HCT116 (cell line): ENCODE measurements around the gene MIA2. TPM values are rescaled to one million over a fixed set of nuclear protein-coding genes. Genes with fewer than 3 reads are reported as not detected.

ENCODE experiments used
- ATAC-seq: fragments of 200-7000 bp; cut with Tn5 transposase; 2 replicates; pipeline ENCODE4 v1.9.1; 2020; ENCODE audit warnings: mild to moderate bottlenecking, moderate library complexity
- BruUV-seq: library from RNA; stranded (reverse); fragments of 400-500 nt; replicated peaks from 2 replicates; lab custom pipeline; 2021; lab: Mats Ljungman, UMichigan
- CTCF ChIA-PET: fragments of 300-600 bp; sonication (Branson Sonifier 250); formaldehyde crosslinking; loops from one replicate; lab custom pipeline; 2021; ENCODE audit warnings: antibody characterized with exemption; lab: Charles Lee
- POLR2A ChIA-PET: fragments of 300-600, 350-600 bp; sonication (Branson Sonifier 250); formaldehyde crosslinking; loops from one replicate; lab custom pipeline; 2021; ENCODE audit warnings: antibody characterized with exemption; lab: Charles Lee
- RAD21 ChIA-PET, 2 experiments: fragments of 300-600 bp; sonication (Branson Sonifier 250); formaldehyde crosslinking; loops; one replicate each; lab custom pipeline; 2023; ENCODE audit warnings: low total read pairs in 2 of 2; ENCODE audit not compliant: uncharacterized antibody in 2 of 2, unreplicated experiment in 2 of 2, low non-redundant PET in 1 of 2; lab: Charles Lee
- DNase-seq: peaks from one replicate; pipeline ENCODE4 v3.0.0-alpha.2; 2010; ENCODE audit warnings: low read depth, low spot score
- H2AFZ ChIP-seq: fragments of 200-600 bp; shearing (Covaris generic), sonication (generic); 2 replicates; pipeline ENCODE4 v1.6.1; 2017; ENCODE audit warnings: low read depth, mixed run types, mixed read lengths, antibody characterized with exemption, low read length; ENCODE audit not compliant: poor library complexity, severe bottlenecking
- H3K27ac ChIP-seq: 2 replicates; pipeline ENCODE4 v1.5.1; 2012; ENCODE audit warnings: low read depth, low read length
- H3K27me3 ChIP-seq: fragments of 200-600 bp; sonication (generic); 2 replicates; pipeline ENCODE4 v1.6.1; 2016; ENCODE audit warnings: mixed run types, low read length, mixed read lengths; ENCODE audit not compliant: insufficient read depth
- H3K36me3 ChIP-seq, 2 experiments: fragments of 200-500 bp in 1 of 2; fragments of 200-600 bp in 1 of 2; sonication (Bioruptor generic) in 1 of 2; sonication (generic) in 1 of 2; 2 replicates each; pipeline versions ENCODE4 v1.5.1 to v1.6.1; 2014 to 2016; ENCODE audit warnings: low read length in 2 of 2, inconsistent platforms in 1 of 2, mixed read lengths in 1 of 2, mixed run types in 1 of 2; ENCODE audit not compliant: insufficient read depth in 2 of 2, control insufficient read depth in 1 of 2
- H3K4me1 ChIP-seq, 2 experiments: fragments of 200-600 bp in 1 of 2; sonication (generic) in 1 of 2; 2 replicates each; pipeline versions ENCODE4 v1.5.1 to v1.6.1; 2012 to 2017; ENCODE audit warnings: low read length in 2 of 2, inconsistent platforms in 1 of 2, mild to moderate bottlenecking in 1 of 2, mixed read lengths in 1 of 2, mixed run types in 1 of 2, moderate library complexity in 1 of 2; ENCODE audit not compliant: insufficient read depth in 2 of 2, control insufficient read depth in 1 of 2
- H3K4me2 ChIP-seq: fragments of 200-600 bp; sonication (generic); 2 replicates; pipeline ENCODE4 v1.6.1; 2017; ENCODE audit warnings: mixed run types, low read length, mixed read lengths
- H3K4me3 ChIP-seq, 2 experiments: fragments of 200-600 bp in 1 of 2; sonication (generic) in 1 of 2; replicated peaks in 1 of 2; 2 replicates each; pipeline ENCODE4 v1.5.1; 2011 to 2016; ENCODE audit warnings: low read length in 2 of 2, control low read depth in 1 of 2, low read depth in 1 of 2, mild to moderate bottlenecking in 1 of 2, mixed read lengths in 1 of 2, mixed run types in 1 of 2
- H3K79me2 ChIP-seq: fragments of 200-600 bp; sonication (generic); 2 replicates; pipeline ENCODE4 v1.6.1; 2017; ENCODE audit warnings: mild to moderate bottlenecking, mixed run types, low read length, moderate library complexity, mixed read lengths; ENCODE audit not compliant: insufficient read depth
- H3K9ac ChIP-seq: fragments of 200-600 bp; sonication (generic); 2 replicates; pipeline ENCODE4 v1.6.1; 2016; ENCODE audit warnings: low read length, mixed read lengths
- H3K9me2 ChIP-seq: fragments of 200-600 bp; sonication (generic), shearing (Covaris generic); 2 replicates; pipeline ENCODE4 v1.6.1; 2017; ENCODE audit warnings: mixed run types, mild to moderate bottlenecking, moderate library complexity; ENCODE audit not compliant: insufficient read depth
- H3K9me3 ChIP-seq, 2 experiments: fragments of 200-500 bp in 1 of 2; fragments of 200-600 bp in 1 of 2; sonication (Bioruptor generic) in 1 of 2; sonication (generic) in 1 of 2; 2 replicates each; pipeline ENCODE4 v1.6.1; 2014 to 2017; ENCODE audit warnings: low read length in 2 of 2, mixed read lengths in 2 of 2, inconsistent platforms in 1 of 2, low read depth in 1 of 2, mild to moderate bottlenecking in 1 of 2, mixed run types in 1 of 2, moderate library complexity in 1 of 2; ENCODE audit not compliant: control insufficient read depth in 1 of 2, insufficient read depth in 1 of 2
- H4K20me1 ChIP-seq: fragments of 200-600 bp; sonication (generic), shearing (Covaris generic); 2 replicates; pipeline ENCODE4 v1.6.1; 2017; ENCODE audit warnings: mixed run types, mild to moderate bottlenecking, moderate library complexity; ENCODE audit not compliant: insufficient read depth
- CBX3 ChIP-seq: IDR thresholded peaks from 2 replicates; pipeline ENCODE4 v1.6.1; 2012; ENCODE audit warnings: low read depth
- CEBPB ChIP-seq: IDR thresholded peaks from 2 replicates; pipeline ENCODE4 v1.6.1; 2012; ENCODE audit warnings: low read depth
- ELF1 ChIP-seq: IDR thresholded peaks from 2 replicates; pipeline ENCODE4 v1.6.1; 2012; ENCODE audit warnings: low read depth, borderline replicate concordance
- EZH2 ChIP-seq: fragments of 200-600 bp; sonication (generic); IDR thresholded peaks from 2 replicates; pipeline ENCODE4 v1.6.1; 2017; ENCODE audit warnings: antibody characterized with exemption, mixed run types
- EZH2phosphoT487 ChIP-seq: fragments of 200-600 bp; IDR thresholded peaks from 2 replicates; pipeline ENCODE4 v1.6.1; 2018; ENCODE audit warnings: antibody characterized with exemption, borderline replicate concordance
- FOSL1 ChIP-seq: IDR thresholded peaks from 2 replicates; pipeline ENCODE4 v1.6.1; 2012; ENCODE audit warnings: low read depth
- JUND ChIP-seq: IDR thresholded peaks from 2 replicates; pipeline ENCODE4 v1.6.1; 2012
- POLR2A ChIP-seq: IDR thresholded peaks from 2 replicates; pipeline ENCODE4 v1.7.0; 2011; ENCODE audit warnings: borderline replicate concordance; ENCODE audit not compliant: insufficient read depth, insufficient read length; ENCODE audit errors: extremely low read depth
- POLR2AphosphoS5 ChIP-seq: IDR thresholded peaks from 2 replicates; pipeline ENCODE4 v1.6.1; 2011; ENCODE audit warnings: mild to moderate bottlenecking, low read depth, low read length, moderate library complexity
- RAD21 ChIP-seq: IDR thresholded peaks from 2 replicates; pipeline ENCODE4 v1.6.1; 2012; ENCODE audit warnings: low read depth, mild to moderate bottlenecking
- SP1 ChIP-seq: IDR thresholded peaks from 2 replicates; pipeline ENCODE4 v1.6.1; 2012; ENCODE audit warnings: low read depth
- SRF ChIP-seq: IDR thresholded peaks from 2 replicates; pipeline ENCODE4 v1.6.1; 2012; ENCODE audit warnings: low read depth
- YY1 ChIP-seq: IDR thresholded peaks from 2 replicates; pipeline ENCODE4 v1.6.1; 2011; ENCODE audit warnings: low read length, low read depth, moderate library complexity, mild to moderate bottlenecking; ENCODE audit not compliant: insufficient replicate concordance; ENCODE audit errors: extremely low read depth
- intact Hi-C: fragments of 100-400 bp; cut with micrococcal nuclease; formaldehyde crosslinking; loops from 2 replicates; pipeline ENCODE4 v1.10.0; 2022
- total RNA-seq: library from RNA; stranded (reverse); gene quantifications from one replicate; pipeline ENCODE4 v1.2.1, GENCODE V29; 2021; ENCODE audit not compliant: unreplicated experiment
- TF ChIP-seq, protein P1 (sequence below): IDR thresholded peaks from 2 replicates; pipeline ENCODE4 v1.6.1; 2012
- TF ChIP-seq, protein P2 (sequence below): IDR thresholded peaks from 2 replicates; pipeline ENCODE4 v1.6.1; 2011; ENCODE audit warnings: mild to moderate bottlenecking, low read length, moderate library complexity; ENCODE audit not compliant: insufficient replicate concordance; ENCODE audit errors: extremely low read depth
- TF ChIP-seq, protein P3 (sequence below), 3 experiments: fragments of 200-600 bp in 1 of 3; sonication (generic) in 1 of 3; IDR thresholded peaks in 2 of 3; conservative IDR thresholded peaks in 1 of 3; 2 replicates each; pipeline ENCODE4 v1.5.1; 2012 to 2017; ENCODE audit warnings: low read depth in 2 of 3, low read length in 2 of 3, antibody characterized with exemption in 1 of 3, borderline replicate concordance in 1 of 3, control low read depth in 1 of 3, mild to moderate bottlenecking in 1 of 3, mixed read lengths in 1 of 3, mixed run types in 1 of 3, moderate library complexity in 1 of 3; ENCODE audit not compliant: insufficient read depth in 1 of 3
- TF ChIP-seq, protein P4 (sequence below): IDR thresholded peaks from 2 replicates; pipeline ENCODE4 v1.6.1; 2012

Gene MIA2
- total RNA-seq, 1 experiment from 2014 or later, result 31.1 TPM

DNA sequence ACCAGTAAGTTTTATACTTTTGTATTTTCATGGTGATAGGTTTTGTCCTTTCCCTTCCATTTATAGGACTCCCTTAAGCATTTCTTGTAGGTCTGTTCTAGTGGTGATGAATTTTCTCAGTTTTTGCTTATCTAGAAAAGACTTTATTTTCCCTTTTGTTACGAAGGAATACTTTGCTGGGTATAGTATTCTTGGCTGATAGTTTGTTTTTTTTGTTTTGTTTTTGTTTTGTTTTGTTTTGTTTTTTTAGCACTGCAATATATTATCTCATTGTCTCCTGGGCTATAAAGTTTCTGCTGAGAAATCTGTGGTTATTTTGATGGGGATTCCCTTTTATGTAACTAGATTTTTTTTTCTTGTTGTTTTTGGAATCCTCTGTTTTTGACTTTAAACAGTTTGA, 130.8 kb downstream of the MIA2 start:
- BruUV-seq, result no TSS peak

DNA sequence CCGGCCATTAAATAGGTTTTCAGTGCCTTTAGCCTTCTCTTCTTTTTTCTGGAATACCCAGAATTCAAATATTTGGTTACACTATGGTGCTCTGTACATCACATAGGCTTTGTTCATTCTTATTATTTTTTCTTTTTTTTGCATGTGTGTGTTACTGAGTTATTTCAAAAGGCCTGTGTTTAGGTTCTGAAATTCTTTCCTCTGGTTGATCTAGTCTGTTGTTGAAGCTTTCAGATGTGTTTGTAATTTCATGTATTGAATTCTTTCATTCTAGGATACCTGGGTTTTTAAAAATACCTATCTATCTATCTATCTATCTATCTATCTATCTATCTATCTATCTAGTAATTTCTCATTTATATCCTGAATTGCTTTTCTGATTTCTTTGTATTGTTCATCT, 131.6 kb downstream of the MIA2 start:
- no TSS peak for BruUV-seq
- ChIA-PET RAD21 (no interaction called here), CTCF (interaction anchor here (1.3 kb wide), 1 partner anchor 195 kb away, joined by 3 read pairs; the partner anchor contains the start of gene TRAPPC6B), POLR2A (no interaction called here)
- intact Hi-C loops, result loop anchor here (5.0 kb wide), 1 partner anchor 193 kb away; the partner anchor contains the start of gene TRAPPC6B
- H3K27me3 ChIP-seq, result no peaks in the 10 kb centered on the region
- ATAC-seq (no peak), DNase-seq (no peak)
- H3K4me2 ChIP-seq, result no peak overlapping the region
- H3K27ac ChIP-seq, result no peak overlapping the region
- no peaks in the 10 kb centered on the region for H3K9me3 ChIP-seq
- H3K36me3 ChIP-seq, result no peaks in the 10 kb centered on the region
- H3K4me1 ChIP-seq, result no peaks in the 10 kb centered on the region
- H3K9me2 ChIP-seq, result no peaks in the 10 kb centered on the region
- no peak overlapping the region for H3K4me3 ChIP-seq
- no peaks in the 10 kb centered on the region for H3K79me2 ChIP-seq
- H4K20me1 ChIP-seq, result no peaks in the 10 kb centered on the region
- H2AFZ ChIP-seq, result no peak overlapping the region
- H3K9ac ChIP-seq, result no peak overlapping the region
- TF ChIP-seq, protein P1, sequence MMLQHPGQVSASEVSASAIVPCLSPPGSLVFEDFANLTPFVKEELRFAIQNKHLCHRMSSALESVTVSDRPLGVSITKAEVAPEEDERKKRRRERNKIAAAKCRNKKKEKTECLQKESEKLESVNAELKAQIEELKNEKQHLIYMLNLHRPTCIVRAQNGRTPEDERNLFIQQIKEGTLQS, result no peak
- TF ChIP-seq POLR2AphosphoS5 (no peak), SRF (no peak), EZH2 (no peak), POLR2A (no peak), ELF1 (no peak), CBX3 (no peak), EZH2phosphoT487 (no peak), FOSL1 (no peak), CEBPB (no peak), SP1 (no peak), RAD21 (no peak)
- TF ChIP-seq, protein P2, sequence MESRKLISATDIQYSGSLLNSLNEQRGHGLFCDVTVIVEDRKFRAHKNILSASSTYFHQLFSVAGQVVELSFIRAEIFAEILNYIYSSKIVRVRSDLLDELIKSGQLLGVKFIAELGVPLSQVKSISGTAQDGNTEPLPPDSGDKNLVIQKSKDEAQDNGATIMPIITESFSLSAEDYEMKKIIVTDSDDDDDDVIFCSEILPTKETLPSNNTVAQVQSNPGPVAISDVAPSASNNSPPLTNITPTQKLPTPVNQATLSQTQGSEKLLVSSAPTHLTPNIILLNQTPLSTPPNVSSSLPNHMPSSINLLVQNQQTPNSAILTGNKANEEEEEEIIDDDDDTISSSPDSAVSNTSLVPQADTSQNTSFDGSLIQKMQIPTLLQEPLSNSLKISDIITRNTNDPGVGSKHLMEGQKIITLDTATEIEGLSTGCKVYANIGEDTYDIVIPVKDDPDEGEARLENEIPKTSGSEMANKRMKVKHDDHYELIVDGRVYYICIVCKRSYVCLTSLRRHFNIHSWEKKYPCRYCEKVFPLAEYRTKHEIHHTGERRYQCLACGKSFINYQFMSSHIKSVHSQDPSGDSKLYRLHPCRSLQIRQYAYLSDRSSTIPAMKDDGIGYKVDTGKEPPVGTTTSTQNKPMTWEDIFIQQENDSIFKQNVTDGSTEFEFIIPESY, result no peak
- TF ChIP-seq, protein P3, sequence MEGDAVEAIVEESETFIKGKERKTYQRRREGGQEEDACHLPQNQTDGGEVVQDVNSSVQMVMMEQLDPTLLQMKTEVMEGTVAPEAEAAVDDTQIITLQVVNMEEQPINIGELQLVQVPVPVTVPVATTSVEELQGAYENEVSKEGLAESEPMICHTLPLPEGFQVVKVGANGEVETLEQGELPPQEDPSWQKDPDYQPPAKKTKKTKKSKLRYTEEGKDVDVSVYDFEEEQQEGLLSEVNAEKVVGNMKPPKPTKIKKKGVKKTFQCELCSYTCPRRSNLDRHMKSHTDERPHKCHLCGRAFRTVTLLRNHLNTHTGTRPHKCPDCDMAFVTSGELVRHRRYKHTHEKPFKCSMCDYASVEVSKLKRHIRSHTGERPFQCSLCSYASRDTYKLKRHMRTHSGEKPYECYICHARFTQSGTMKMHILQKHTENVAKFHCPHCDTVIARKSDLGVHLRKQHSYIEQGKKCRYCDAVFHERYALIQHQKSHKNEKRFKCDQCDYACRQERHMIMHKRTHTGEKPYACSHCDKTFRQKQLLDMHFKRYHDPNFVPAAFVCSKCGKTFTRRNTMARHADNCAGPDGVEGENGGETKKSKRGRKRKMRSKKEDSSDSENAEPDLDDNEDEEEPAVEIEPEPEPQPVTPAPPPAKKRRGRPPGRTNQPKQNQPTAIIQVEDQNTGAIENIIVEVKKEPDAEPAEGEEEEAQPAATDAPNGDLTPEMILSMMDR (IDR thresholded peaks at IDR 0.05 in 2 of 3, conservative IDR thresholded peaks at IDR 0.05 in 1 of 3; ENCODE audit: borderline replicate concordance in 1 of 3, insufficient read depth in 1 of 3, low read depth in 2 of 3, low read length in 2 of 3), result no peak

More for the DNA sequence above, 130.8 kb downstream of the MIA2 start:
- TF ChIP-seq ELF1, result no peak
- TF ChIP-seq YY1, result no peak
- TF ChIP-seq CBX3, result no peak
- TF ChIP-seq, protein P4, sequence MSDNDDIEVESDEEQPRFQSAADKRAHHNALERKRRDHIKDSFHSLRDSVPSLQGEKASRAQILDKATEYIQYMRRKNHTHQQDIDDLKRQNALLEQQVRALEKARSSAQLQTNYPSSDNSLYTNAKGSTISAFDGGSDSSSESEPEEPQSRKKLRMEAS, result no peak
- TF ChIP-seq JUND, result no peak
- ChIA-PET CTCF (interaction anchor here (1.3 kb wide), 1 partner anchor 194 kb away, joined by 3 read pairs; the partner anchor contains the start of gene TRAPPC6B), RAD21 (no interaction called here), POLR2A (no interaction called here)
- H3K27ac ChIP-seq, result no peak overlapping the region
- H3K9me3 ChIP-seq, result no peaks in the 10 kb centered on the region
- H3K27me3 ChIP-seq, result no peaks in the 10 kb centered on the region
- H2AFZ ChIP-seq, result no peak overlapping the region
- H3K36me3 ChIP-seq, result no peaks in the 10 kb centered on the region
- H3K4me3 ChIP-seq, result no peak overlapping the region
- no peak for DNase-seq
- H3K9ac ChIP-seq, result no peak overlapping the region
- no peaks in the 10 kb centered on the region for H3K4me1 ChIP-seq
- no peaks in the 10 kb centered on the region for H3K79me2 ChIP-seq
- ATAC-seq, result no peak
- no peak overlapping the region for H3K4me2 ChIP-seq
- no peaks in the 10 kb centered on the region for H4K20me1 ChIP-seq
- intact Hi-C loops, result no loop called here
- no peaks in the 10 kb centered on the region for H3K9me2 ChIP-seq
